ENCODE data around the gene LPIN3.

The LPIN3 gene

DNA sequence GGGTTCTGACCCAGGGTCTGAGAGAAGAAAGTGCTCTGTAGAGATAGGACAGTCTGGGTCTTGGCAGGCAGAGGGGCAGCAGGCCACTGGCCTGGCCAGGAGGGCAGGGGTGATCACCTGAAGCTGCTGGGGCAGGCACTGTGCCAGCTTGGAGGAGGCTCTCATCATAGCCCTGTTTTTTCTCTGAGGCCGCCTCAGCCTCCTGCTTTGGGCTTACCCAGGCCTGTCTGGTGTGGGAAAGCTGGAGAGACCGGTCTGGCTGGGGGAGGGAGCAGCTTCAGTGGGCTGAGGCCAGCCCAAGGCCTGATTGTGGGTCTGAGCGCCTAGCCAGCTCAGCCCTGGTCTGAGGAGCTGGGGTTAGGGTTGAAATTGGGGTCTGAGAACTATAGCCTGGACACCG, 3.9 kb downstream of the LPIN3 start:
- H3K4me3 ChIP-seq (replicated peaks; ENCODE audit: low read depth, low read length), result no peak overlapping the region
- TF ChIP-seq, protein P1, sequence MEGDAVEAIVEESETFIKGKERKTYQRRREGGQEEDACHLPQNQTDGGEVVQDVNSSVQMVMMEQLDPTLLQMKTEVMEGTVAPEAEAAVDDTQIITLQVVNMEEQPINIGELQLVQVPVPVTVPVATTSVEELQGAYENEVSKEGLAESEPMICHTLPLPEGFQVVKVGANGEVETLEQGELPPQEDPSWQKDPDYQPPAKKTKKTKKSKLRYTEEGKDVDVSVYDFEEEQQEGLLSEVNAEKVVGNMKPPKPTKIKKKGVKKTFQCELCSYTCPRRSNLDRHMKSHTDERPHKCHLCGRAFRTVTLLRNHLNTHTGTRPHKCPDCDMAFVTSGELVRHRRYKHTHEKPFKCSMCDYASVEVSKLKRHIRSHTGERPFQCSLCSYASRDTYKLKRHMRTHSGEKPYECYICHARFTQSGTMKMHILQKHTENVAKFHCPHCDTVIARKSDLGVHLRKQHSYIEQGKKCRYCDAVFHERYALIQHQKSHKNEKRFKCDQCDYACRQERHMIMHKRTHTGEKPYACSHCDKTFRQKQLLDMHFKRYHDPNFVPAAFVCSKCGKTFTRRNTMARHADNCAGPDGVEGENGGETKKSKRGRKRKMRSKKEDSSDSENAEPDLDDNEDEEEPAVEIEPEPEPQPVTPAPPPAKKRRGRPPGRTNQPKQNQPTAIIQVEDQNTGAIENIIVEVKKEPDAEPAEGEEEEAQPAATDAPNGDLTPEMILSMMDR (IDR thresholded peaks at IDR 0.05; ENCODE audit: insufficient read depth, low read length, poor library complexity, severe bottlenecking), result no peak
- no peaks in the 10 kb centered on the region for H3K36me3 ChIP-seq (ENCODE audit: control insufficient read depth, insufficient read depth, low read length)
- H3K27me3 ChIP-seq (replicated peaks; ENCODE audit: control insufficient read depth, insufficient read depth, low read length), result no peaks in the 10 kb centered on the region
- no peak for DNase-seq (ENCODE audit: extremely low read depth, insufficient read length)

DNA sequence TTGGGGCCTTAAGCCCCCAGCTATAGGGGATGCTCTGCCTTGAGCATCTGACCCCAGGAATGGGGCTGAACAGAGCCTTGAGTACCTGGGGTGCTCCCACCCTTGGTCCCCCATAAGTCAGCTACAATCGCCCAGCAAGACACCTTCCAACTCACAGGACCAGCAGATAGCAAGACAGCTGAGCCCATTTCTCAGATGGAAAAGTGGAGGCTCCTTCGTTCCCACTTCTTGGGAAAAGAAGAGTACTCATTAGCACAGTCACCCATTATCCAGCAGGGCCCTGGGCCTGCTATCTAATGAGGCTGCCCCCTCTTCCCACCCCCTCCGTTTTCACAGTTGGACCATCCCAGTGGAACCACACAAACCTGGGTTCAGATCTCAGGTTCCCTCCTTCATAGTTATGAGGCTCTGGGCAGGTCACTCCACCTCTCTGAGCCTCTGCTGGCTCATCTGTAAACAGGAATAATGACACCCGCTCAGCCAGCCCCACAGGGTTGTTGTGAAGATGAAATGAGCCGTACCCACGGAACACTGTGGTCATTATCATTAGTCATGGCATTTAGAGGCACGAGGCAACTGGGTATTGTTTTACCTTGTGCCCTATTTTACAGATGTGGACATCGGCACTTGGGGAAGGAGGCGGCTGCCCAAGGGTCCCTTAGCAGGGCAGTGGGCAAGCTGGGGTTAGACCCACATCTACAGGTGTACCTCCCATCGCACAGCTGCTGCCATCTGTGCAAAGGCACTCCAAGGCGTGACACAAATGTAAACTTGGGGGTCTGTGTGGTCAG, 4.5 kb downstream of the LPIN3 start:
- Histone ChIP-seq H3K36me3 (ENCODE audit: control insufficient read depth, insufficient read depth, low read length) (no peaks in the 10 kb centered on the region), H3K27me3 (replicated peaks; ENCODE audit: control insufficient read depth, insufficient read depth, low read length) (no peaks in the 10 kb centered on the region), H3K4me3 (replicated peaks; ENCODE audit: low read depth, low read length) (no peak overlapping the region)
- TF ChIP-seq, protein P1 (IDR thresholded peaks at IDR 0.05; ENCODE audit: insufficient read depth, low read length, poor library complexity, severe bottlenecking), result no peak
- DNase-seq (ENCODE audit: extremely low read depth, insufficient read length), result no peak

DNA sequence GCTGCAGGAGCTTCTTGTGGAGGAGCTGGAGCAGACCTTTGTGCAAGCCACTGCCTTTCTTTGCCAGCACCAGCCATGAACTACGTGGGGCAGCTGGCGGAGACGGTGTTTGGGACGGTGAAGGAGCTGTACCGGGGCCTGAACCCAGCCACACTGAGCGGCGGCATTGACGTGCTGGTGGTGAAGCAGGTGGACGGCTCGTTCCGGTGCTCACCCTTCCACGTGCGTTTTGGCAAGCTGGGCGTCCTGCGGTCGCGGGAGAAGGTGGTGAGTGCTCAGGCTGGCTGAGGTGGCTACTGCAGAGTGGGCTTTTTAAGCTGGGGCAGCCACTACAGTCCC, 5.1 kb downstream of the LPIN3 start:
- no peaks in the 10 kb centered on the region for H3K36me3 ChIP-seq (ENCODE audit: control insufficient read depth, insufficient read depth, low read length)
- TF ChIP-seq, protein P1 (IDR thresholded peaks at IDR 0.05; ENCODE audit: insufficient read depth, low read length, poor library complexity, severe bottlenecking), result no peak
- H3K4me3 ChIP-seq (replicated peaks; ENCODE audit: low read depth, low read length), result no peak overlapping the region
- no peaks in the 10 kb centered on the region for H3K27me3 ChIP-seq (replicated peaks; ENCODE audit: control insufficient read depth, insufficient read depth, low read length)
- DNase-seq (ENCODE audit: extremely low read depth, insufficient read length), result no peak

DNA sequence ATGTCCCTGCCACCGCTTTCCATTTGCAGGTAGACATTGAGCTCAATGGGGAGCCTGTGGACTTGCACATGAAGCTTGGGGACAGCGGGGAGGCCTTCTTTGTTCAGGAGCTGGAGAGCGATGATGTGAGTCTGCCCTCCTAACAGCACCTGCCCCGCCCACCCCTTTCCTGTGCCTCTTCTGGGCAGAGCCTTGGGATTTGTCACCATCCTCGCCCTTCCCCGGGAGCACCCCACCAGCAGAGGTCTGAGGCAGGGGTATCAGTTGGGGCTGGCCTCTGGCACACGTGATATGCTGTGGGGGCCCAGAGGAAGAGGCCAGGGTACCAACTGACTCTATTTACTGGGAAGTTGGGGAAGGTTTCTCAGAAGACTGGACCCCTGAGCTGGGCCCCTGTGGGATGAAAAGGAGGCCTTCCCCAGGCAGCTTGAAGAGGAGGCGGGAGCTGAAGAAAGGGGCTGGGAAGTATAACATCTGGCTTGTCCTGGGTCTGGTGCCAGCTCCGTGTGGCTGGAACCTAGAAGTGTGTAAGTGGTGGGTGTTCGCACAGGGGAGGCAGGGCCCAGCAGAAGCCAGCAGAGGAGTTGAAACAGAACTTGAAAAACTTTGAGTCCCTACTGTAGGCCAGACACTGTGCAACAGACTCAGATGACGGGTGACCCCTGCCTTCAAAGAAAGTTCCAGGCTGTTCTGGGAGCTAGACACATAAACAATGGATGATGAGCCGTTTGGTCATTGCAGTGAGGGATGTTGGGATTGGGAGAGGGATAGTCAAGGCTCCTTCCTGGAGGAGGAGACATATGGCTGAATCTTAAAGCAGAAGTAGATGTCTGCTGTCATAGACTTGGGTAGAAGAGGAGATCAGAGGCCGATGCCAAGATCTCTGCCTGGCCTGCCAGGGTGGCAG, 7.2 kb downstream of the LPIN3 start:
- no peak overlapping the region for H3K4me3 ChIP-seq (replicated peaks; ENCODE audit: low read depth, low read length)
- TF ChIP-seq, protein P1 (IDR thresholded peaks at IDR 0.05; ENCODE audit: insufficient read depth, low read length, poor library complexity, severe bottlenecking), result no peak
- H3K36me3 ChIP-seq (ENCODE audit: control insufficient read depth, insufficient read depth, low read length), result no peaks in the 10 kb centered on the region
- no peak for DNase-seq (ENCODE audit: extremely low read depth, insufficient read length)
- no peaks in the 10 kb centered on the region for H3K27me3 ChIP-seq (replicated peaks; ENCODE audit: control insufficient read depth, insufficient read depth, low read length)

DNA sequence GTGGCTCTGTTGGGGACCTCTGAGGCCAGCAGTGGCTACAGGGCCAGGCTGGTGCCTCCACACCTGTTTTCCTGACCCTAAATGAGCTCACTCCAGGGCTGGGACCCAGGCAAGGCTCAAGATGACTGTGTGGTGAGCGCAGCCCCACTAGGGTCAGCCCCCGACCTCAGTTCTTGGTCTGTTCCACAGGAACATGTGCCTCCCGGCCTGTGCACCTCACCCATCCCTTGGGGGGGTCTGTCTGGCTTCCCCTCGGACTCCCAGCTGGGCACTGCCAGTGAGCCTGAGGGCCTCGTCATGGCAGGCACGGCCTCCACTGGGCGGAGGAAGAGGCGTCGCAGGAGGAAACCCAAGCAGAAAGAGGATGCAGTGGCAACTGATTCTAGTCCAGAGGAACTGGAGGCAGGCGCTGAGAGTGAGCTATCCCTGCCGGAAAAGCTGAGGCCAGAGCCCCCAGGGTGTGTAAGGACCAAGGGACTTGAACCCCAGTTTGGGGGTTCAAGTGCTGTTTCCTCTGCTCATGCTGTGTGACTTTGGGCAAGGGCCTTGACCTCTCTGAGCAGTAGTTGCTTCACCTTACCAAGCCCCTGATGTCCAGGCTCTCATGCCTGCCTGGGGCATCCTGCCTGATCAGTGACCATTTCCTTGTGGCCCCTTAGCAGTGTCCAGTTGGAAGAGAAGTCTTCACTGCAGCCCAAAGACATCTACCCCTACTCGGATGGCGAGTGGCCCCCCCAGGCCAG, 8.0 kb downstream of the LPIN3 start:
- no peaks in the 10 kb centered on the region for H3K27me3 ChIP-seq (replicated peaks; ENCODE audit: control insufficient read depth, insufficient read depth, low read length)
- H3K36me3 ChIP-seq (ENCODE audit: control insufficient read depth, insufficient read depth, low read length), result no peaks in the 10 kb centered on the region
- H3K4me3 ChIP-seq (replicated peaks; ENCODE audit: low read depth, low read length), result no peak overlapping the region
- DNase-seq (ENCODE audit: extremely low read depth, insufficient read length), result no peak
- TF ChIP-seq, protein P1 (IDR thresholded peaks at IDR 0.05; ENCODE audit: insufficient read depth, low read length, poor library complexity, severe bottlenecking), result no peak

All from GM06990 (cell line).